Activated T-helper 1 cell treated with anti-CD3 and anti-CD28 coated beads, Interleukin-12 subunit alpha, Interleukin-12 subunit beta, Interleukin-2, Interleukin-4 antibody, amounts not matched to agents 30 ng/mL and 10 ng/mL and 1 ng/mL, durations not matched to agents 14 hours and 24 hours and 36 hours (primary cell): Measurements from ENCODE around the gene DNTT. TPM values are rescaled to one million over a fixed set of nuclear protein-coding genes. Genes with fewer than 3 reads are reported as not detected.

ENCODE experiments used
- DNase-seq: peaks from one replicate; pipeline ENCODE4 v3.0.0; 2021; ENCODE audit warnings: low spot score
- H3K27ac Mint-ChIP-seq: one replicate; pipeline ENCODE4 v1.8.0; 2021; ENCODE audit warnings: mild to moderate bottlenecking, mixed read lengths
- H3K27me3 Mint-ChIP-seq: one replicate; pipeline ENCODE4 v1.8.0; 2022; ENCODE audit warnings: mild to moderate bottlenecking, moderate library complexity, mixed read lengths; ENCODE audit not compliant: insufficient read depth
- H3K36me3 Mint-ChIP-seq: one replicate; pipeline ENCODE4 v1.8.0; 2021; ENCODE audit warnings: low read depth, mixed read lengths
- H3K4me1 Mint-ChIP-seq: one replicate; pipeline ENCODE4 v1.8.0; 2021; ENCODE audit warnings: low read depth, mixed read lengths
- H3K4me3 Mint-ChIP-seq: one replicate; pipeline ENCODE4 v1.8.0; 2021; ENCODE audit warnings: mild to moderate bottlenecking, moderate library complexity, mixed read lengths
- H3K9me3 Mint-ChIP-seq: one replicate; pipeline ENCODE4 v1.8.0; 2021; ENCODE audit warnings: mixed read lengths
- intact Hi-C: fragments of 100-400 bp; cut with micrococcal nuclease; formaldehyde crosslinking; loops from one replicate; pipeline ENCODE4 v1.15.1; 2024
- total RNA-seq: library from RNA; stranded (reverse); gene quantifications from 2 replicates; pipeline ENCODE4 v1.2.3, GENCODE V29; 2022

Gene DNTT
- total RNA-seq, 1 donor from 2014 or later, result not detected

DNA sequence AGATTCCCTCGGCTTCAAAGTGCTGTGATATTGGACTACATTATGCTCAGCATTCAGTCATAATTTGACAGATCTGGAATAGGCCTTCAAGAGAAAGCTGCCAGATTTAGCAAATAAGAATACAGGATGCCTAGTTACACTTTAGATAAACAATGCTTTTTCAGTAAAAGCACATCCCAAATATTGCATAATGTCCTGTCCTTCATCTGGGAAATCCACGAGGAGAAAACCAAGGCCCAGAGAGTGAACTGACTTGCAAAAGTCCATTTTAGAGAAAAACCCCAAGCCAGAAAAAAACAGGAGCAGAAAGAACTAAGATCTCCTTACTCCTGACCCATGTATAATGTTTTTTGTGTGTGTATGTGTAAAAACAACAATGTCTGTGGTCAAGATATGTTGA is 20.9 kb upstream of the DNTT start:
- Mint-ChIP-seq H3K27ac (no peak overlapping the region), H3K9me3 (no peaks in the 10 kb centered on the region), H3K27me3 (peaks cover 2% of the 10 kb centered on the region)

DNA sequence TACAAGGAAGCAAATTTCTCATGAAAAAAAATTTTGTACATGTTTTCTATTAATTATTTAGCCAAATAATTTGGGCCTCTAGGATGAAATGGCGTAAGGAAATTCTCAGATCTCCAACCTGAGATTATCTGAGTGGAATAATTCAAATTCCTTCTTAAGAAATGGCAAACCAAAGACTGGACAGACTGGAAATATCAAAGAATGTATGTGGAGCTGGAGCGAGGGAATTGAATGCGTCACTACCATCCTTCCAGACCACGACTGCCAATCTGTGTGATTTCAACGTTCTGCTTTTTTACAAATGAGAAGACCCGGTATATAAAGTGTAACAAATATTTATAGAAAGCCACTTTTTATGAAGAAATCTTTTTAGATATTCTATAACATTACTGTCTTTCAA is 20.5 kb upstream of the DNTT start:
- DNase-seq, result no peak
- no peak overlapping the region for H3K4me3 Mint-ChIP-seq
- intact Hi-C loops, result no loop called here
- no peaks in the 10 kb centered on the region for H3K9me3 Mint-ChIP-seq
- no peaks in the 10 kb centered on the region for H3K27me3 Mint-ChIP-seq
- peaks cover 15% of the 10 kb centered on the region for H3K4me1 Mint-ChIP-seq
- no peaks in the 10 kb centered on the region for H3K36me3 Mint-ChIP-seq
- no peak overlapping the region for H3K27ac Mint-ChIP-seq

More for the DNA sequence above, 20.9 kb upstream of the DNTT start:
- Mint-ChIP-seq H3K4me1 (peaks cover 13% of the 10 kb centered on the region), H3K4me3 (no peak overlapping the region), H3K36me3 (no peaks in the 10 kb centered on the region)
- intact Hi-C loops, result no loop called here
- DNase-seq, result no peak

DNA sequence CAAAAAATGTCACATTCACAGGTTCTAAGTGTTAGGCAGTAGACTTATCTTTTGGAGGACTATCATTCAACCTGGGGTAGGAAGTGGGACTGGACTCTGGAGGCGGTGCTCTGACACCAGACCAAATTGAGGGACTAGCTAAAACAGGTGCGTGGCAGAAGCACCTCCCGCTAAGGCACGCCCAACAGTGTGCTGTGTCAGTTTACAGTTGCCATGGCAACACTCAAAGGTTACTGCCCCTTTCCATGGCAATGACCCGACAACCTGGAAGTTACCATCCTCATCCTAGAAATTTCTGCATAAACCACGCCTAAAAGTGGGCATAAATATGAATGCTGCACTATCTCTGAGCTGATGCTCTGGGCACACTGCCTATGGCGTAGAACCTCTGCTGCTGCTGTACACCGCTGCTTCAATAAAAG is 18.9 kb upstream of the DNTT start:
- no peaks in the 10 kb centered on the region for H3K27me3 Mint-ChIP-seq
- no peak overlapping the region for H3K27ac Mint-ChIP-seq
- H3K36me3 Mint-ChIP-seq, result no peaks in the 10 kb centered on the region
- DNase-seq, result no peak
- intact Hi-C loops, result no loop called here
- no peaks in the 10 kb centered on the region for H3K9me3 Mint-ChIP-seq
- H3K4me1 Mint-ChIP-seq, result peaks cover 15% of the 10 kb centered on the region
- H3K4me3 Mint-ChIP-seq, result no peak overlapping the region

DNA sequence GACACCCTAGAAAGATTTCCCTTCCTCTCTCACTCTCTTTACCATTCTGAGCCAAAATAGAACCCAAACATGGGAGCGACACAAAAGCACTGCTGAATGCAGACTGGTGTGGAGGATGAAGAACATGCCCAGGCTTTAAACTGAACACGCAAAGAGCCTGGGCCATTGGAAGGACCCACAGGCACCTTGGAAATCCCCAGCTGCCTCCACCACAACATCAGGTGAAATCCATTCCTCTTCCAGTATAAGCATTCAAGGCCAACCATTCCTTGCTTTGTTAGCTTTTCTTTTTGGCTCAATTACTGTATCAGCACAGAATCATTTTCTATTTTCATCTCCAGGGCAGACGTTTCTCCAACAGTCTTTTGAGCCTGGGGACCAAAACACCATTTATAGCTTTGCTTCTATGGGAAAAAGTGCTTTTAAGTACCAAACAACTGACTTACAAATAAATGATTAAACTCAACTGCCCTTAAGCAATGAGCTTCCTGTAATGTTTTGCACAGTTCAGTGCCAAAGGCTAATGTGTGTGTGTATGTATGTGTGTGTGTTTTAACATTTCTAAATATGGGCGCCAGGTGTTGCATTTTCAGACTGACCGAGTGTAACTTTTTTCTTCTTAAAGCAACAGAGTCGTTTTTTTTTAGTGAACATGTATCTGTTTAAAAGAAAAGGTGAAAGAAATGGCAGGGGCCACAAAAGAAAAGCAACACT is 16.7 kb upstream of the DNTT start:
- DNase-seq, result no peak
- intact Hi-C loops, result no loop called here
- Mint-ChIP-seq H3K36me3 (no peaks in the 10 kb centered on the region), H3K4me3 (peak overlapping the region; percentile 58), H3K9me3 (no peaks in the 10 kb centered on the region), H3K4me1 (peaks cover 15% of the 10 kb centered on the region), H3K27me3 (no peaks in the 10 kb centered on the region), H3K27ac (no peak overlapping the region)

- H3K4me3 Mint-ChIP-seq, result peak overlapping the region; percentile 46
- H3K27ac Mint-ChIP-seq, result no peak overlapping the region
- H3K36me3 Mint-ChIP-seq, result no peaks in the 10 kb centered on the region
- H3K4me1 Mint-ChIP-seq, result peaks cover 15% of the 10 kb centered on the region
- intact Hi-C loops, result no loop called here
- no peaks in the 10 kb centered on the region for H3K9me3 Mint-ChIP-seq
- H3K27me3 Mint-ChIP-seq, result no peaks in the 10 kb centered on the region
- DNase-seq, result no peak
Measured at GRCh38 chr10:96288151-96288621, 16.0 kb upstream of the DNTT start.

DNA sequence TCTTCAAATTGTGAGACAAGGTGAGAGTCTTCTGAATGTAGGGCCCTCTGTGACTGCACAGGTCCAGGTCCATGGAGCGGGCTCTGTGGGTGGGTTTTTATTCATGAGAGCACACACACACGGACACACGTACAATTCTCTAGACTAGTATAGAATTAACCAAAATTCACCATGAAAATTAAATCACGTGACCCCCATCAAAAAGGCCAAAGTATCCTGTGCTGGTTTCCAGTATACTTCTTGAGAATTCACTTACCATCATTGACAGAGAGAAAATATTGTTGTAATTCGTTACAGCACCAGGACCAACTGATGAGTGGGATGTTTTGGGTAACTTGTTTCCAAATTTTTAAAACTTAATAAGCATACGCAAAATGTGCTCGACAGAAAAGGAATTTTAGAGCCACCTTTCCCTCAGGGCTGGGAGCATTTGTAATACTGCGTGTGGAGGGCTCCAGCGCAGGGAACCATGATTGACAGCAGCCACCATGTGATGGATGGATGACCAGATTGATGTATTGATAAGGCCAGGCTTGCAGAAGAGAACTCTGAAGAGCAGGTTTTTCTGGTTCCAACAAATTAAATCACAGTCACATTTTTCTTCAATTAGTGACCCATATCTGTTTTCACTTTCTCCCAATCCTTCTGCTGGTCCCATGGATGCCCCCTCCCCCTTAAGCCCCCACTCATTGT is 14.9 kb upstream of the DNTT start:
- Mint-ChIP-seq H3K9me3 (no peaks in the 10 kb centered on the region), H3K27ac (no peak overlapping the region), H3K4me3 (no peak overlapping the region), H3K4me1 (peaks cover 20% of the 10 kb centered on the region), H3K36me3 (no peaks in the 10 kb centered on the region), H3K27me3 (peaks cover 5% of the 10 kb centered on the region)
- intact Hi-C loops, result no loop called here
- no peak for DNase-seq

- no peaks in the 10 kb centered on the region for H3K9me3 Mint-ChIP-seq
- DNase-seq, result no peak
- no peak overlapping the region for H3K27ac Mint-ChIP-seq
- H3K27me3 Mint-ChIP-seq, result peaks cover 5% of the 10 kb centered on the region
- H3K4me1 Mint-ChIP-seq, result peaks cover 22% of the 10 kb centered on the region
- no peaks in the 10 kb centered on the region for H3K36me3 Mint-ChIP-seq
- intact Hi-C loops, result loop anchor here (5.0 to 10.0 kb wide), 2 partner anchors 246 to 383 kb away; partner anchors contain the start of genes CC2D2B and CCNJ
- no peak overlapping the region for H3K4me3 Mint-ChIP-seq
Measured at GRCh38 chr10:96290368-96291133, 13.7 kb upstream of the DNTT start.

DNA sequence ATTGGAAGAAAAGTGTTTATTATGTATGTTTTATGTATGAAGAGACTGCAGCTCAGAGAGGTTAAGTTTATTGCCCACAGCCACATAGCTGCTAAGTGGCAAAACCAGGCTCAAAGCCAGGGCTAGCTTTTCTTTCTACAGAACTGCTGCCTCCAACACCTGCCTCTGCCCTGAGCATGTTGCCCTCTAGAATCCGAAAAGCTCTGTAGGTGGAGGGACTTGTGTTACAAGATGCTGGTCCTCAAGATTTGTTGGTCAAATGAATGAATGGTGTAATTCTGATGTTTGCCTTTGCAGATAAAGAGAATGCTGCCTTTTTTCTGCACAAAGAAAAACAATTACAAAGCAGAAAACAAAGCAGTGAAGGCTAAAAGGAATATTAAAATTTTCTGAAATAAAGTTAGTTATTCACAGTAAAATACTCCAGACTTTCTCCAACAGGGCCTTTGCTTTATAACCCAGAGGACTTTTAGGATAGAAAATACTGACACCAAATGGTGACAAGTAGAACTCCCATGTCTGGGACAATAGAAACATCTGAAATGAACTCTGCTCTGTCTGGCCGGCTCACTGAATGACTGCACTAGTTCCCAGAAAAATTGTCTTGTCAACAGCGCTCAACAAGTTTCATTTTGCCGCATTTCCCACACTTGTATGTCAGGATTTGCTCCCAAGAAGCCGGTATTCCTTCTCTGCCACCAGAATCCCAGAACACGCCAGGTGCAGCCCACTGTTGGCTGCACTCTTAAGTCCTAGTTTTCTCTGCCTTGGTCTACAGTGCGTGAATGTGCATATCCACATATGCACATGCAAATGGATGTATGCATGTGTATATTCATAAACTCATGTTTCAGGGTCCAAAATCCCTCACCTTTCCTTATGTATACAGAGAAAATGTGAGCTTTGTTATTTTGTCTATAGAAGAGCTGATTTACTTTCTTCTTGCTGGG is 11.0 kb upstream of the DNTT start:
- Mint-ChIP-seq H3K27me3 (peaks cover 5% of the 10 kb centered on the region), H3K9me3 (no peaks in the 10 kb centered on the region), H3K36me3 (no peaks in the 10 kb centered on the region), H3K4me1 (peaks cover 14% of the 10 kb centered on the region), H3K27ac (no peak overlapping the region), H3K4me3 (no peak overlapping the region)
- intact Hi-C loops, result loop anchor here (1.0 to 10.0 kb wide), 5 partner anchors 64 to 598 kb away; partner anchors contain the start of genes CC2D2B and CCNJ
- no peak for DNase-seq

GRCh38 chr10:96295475-96295874 is 8.8 kb upstream of the DNTT start:
- no peaks in the 10 kb centered on the region for H3K9me3 Mint-ChIP-seq
- intact Hi-C loops, result loop anchor here (10.0 kb wide), 1 partner anchor 251 kb away; the partner anchor contains the start of gene CCNJ

GRCh38 chr10:96297486-96297885 is 6.7 kb upstream of the DNTT start:
- H3K27me3 Mint-ChIP-seq, result peaks cover 5% of the 10 kb centered on the region
- no peak overlapping the region for H3K27ac Mint-ChIP-seq
- H3K4me3 Mint-ChIP-seq, result no peak overlapping the region
- no peaks in the 10 kb centered on the region for H3K9me3 Mint-ChIP-seq
- H3K4me1 Mint-ChIP-seq, result peaks cover 23% of the 10 kb centered on the region
- intact Hi-C loops, result loop anchor here (10.0 kb wide), 1 partner anchor 253 kb away; the partner anchor contains the start of gene CCNJ
- no peaks in the 10 kb centered on the region for H3K36me3 Mint-ChIP-seq
- DNase-seq, result no peak

More at GRCh38 chr10:96295475-96295874, 8.8 kb upstream of the DNTT start:
- no peak for DNase-seq
- Mint-ChIP-seq H3K27me3 (peaks cover 5% of the 10 kb centered on the region), H3K36me3 (no peaks in the 10 kb centered on the region), H3K27ac (no peak overlapping the region), H3K4me3 (no peak overlapping the region), H3K4me1 (peaks cover 23% of the 10 kb centered on the region)

GRCh38 chr10:96298362-96298761 is 5.9 kb upstream of the DNTT start:
- peaks cover 22% of the 10 kb centered on the region for H3K4me1 Mint-ChIP-seq
- DNase-seq, result no peak
- H3K27ac Mint-ChIP-seq, result no peak overlapping the region
- no peaks in the 10 kb centered on the region for H3K9me3 Mint-ChIP-seq
- H3K27me3 Mint-ChIP-seq, result peaks cover 9% of the 10 kb centered on the region
- intact Hi-C loops, result loop anchor here (10.0 kb wide), 1 partner anchor 254 kb away; the partner anchor contains the start of gene CCNJ
- no peaks in the 10 kb centered on the region for H3K36me3 Mint-ChIP-seq
- no peak overlapping the region for H3K4me3 Mint-ChIP-seq

GRCh38 chr10:96299383-96299782 is 4.9 kb upstream of the DNTT start:
- peaks cover 5% of the 10 kb centered on the region for H3K27me3 Mint-ChIP-seq
- no peaks in the 10 kb centered on the region for H3K36me3 Mint-ChIP-seq
- H3K4me3 Mint-ChIP-seq, result no peak overlapping the region
- intact Hi-C loops, result loop anchor here (10.0 kb wide), 1 partner anchor 255 kb away; the partner anchor contains the start of gene CCNJ
- H3K9me3 Mint-ChIP-seq, result no peaks in the 10 kb centered on the region
- no peak for DNase-seq
- H3K4me1 Mint-ChIP-seq, result peaks cover 18% of the 10 kb centered on the region
- H3K27ac Mint-ChIP-seq, result no peak overlapping the region
